WTC11 (cell line): ENCODE results near the gene BPHL. TPM values are rescaled to one million over a fixed set of nuclear protein-coding genes. Genes with fewer than 3 reads are reported as not detected.
A peak's percentile ranks its signal among the peaks of the same experiment; 100 is the strongest.

Experiments
- ATAC-seq: fragments of 200-7000 bp; cut with Tn5 transposase; 2 replicates; pipeline ENCODE4 v1.10.0; 2021; ENCODE audit warnings: mild to moderate bottlenecking, moderate library complexity
- CTCF ChIA-PET: fragments of 300-600 bp; sonication (Branson Sonifier 250); formaldehyde crosslinking; loops from one replicate; lab custom pipeline; 2021; ENCODE audit warnings: antibody characterized with exemption; lab: Charles Lee
- POLR2A ChIA-PET: fragments of 350-600 bp; sonication (Branson Sonifier 250); formaldehyde crosslinking; loops from one replicate; lab custom pipeline; 2021; ENCODE audit warnings: antibody characterized with exemption; lab: Charles Lee
- DNase-seq: peaks from one replicate; pipeline ENCODE4 v3.0.0; 2021; ENCODE audit warnings: low spot score
- H3K27ac Mint-ChIP-seq: 2 replicates; pipeline ENCODE4 v1.8.0; 2021; ENCODE audit warnings: mixed read lengths
- H3K27me3 Mint-ChIP-seq: 2 replicates; pipeline ENCODE4 v1.8.0; 2021; ENCODE audit warnings: low read depth, mild to moderate bottlenecking, moderate library complexity, mixed read lengths
- H3K36me3 Mint-ChIP-seq: 2 replicates; pipeline ENCODE4 v1.8.0; 2021; ENCODE audit warnings: mixed read lengths
- H3K4me1 Mint-ChIP-seq: 2 replicates; pipeline ENCODE4 v1.8.0; 2022; ENCODE audit warnings: mixed read lengths
- H3K4me3 Mint-ChIP-seq: 2 replicates; pipeline ENCODE4 v1.8.0; 2021; ENCODE audit warnings: mild to moderate bottlenecking, moderate library complexity, mixed read lengths
- H3K9me3 Mint-ChIP-seq: 2 replicates; pipeline ENCODE4 v1.8.0; 2021; ENCODE audit warnings: mixed read lengths
- ATF1 ChIP-seq: sonication (generic); formaldehyde crosslinking; IDR thresholded peaks from 2 replicates; pipeline ENCODE4 v1.8.1; 2023; ENCODE audit warnings: mild to moderate bottlenecking, moderate library complexity, missing genetic modification reagents
- CREB1 ChIP-seq: sonication (generic); formaldehyde crosslinking; IDR thresholded peaks from 2 replicates; pipeline ENCODE4 v1.8.0; 2023; ENCODE audit warnings: mild to moderate bottlenecking, missing genetic modification reagents
- ELF4 ChIP-seq: sonication (generic); formaldehyde crosslinking; IDR thresholded peaks from 2 replicates; pipeline ENCODE4 v1.8.1; 2022; ENCODE audit warnings: low read depth, mild to moderate bottlenecking, moderate library complexity, missing genetic modification reagents
- ESRRA ChIP-seq: sonication (generic); formaldehyde crosslinking; IDR thresholded peaks from 2 replicates; pipeline ENCODE4 v1.8.1; 2022; ENCODE audit warnings: mild to moderate bottlenecking, missing genetic modification reagents, borderline replicate concordance
- ETV6 ChIP-seq: sonication (generic); formaldehyde crosslinking; IDR thresholded peaks from 2 replicates; pipeline ENCODE4 v1.8.1; 2022; ENCODE audit warnings: mild to moderate bottlenecking, missing genetic modification reagents
- JAZF1 ChIP-seq: fragments of 250-450 bp; sonication (Bioruptor Pico); IDR thresholded peaks from 2 replicates; pipeline ENCODE4 v1.9.0; 2021; ENCODE audit warnings: moderate library complexity, mild to moderate bottlenecking, inconsistent platforms
- NFATC4 ChIP-seq: fragments of 250-450 bp; sonication (Bioruptor Pico); IDR thresholded peaks from 2 replicates; pipeline ENCODE4 v1.9.0; 2021; ENCODE audit warnings: mild to moderate bottlenecking
- NFE2L1 ChIP-seq: sonication (generic); formaldehyde crosslinking; IDR thresholded peaks from 2 replicates; pipeline ENCODE4 v1.8.1; 2023; ENCODE audit warnings: missing genetic modification reagents
- NR3C1 ChIP-seq: sonication (generic); formaldehyde crosslinking; conservative IDR thresholded peaks from 2 replicates; pipeline ENCODE4 v1.8.1; 2023; ENCODE audit warnings: low read depth, mild to moderate bottlenecking, missing genetic modification reagents
- RORB ChIP-seq: fragments of 250-450 bp; sonication (Bioruptor Pico); IDR thresholded peaks from 2 replicates; pipeline ENCODE4 v1.9.0; 2021; ENCODE audit warnings: mild to moderate bottlenecking
- SP1 ChIP-seq: sonication (generic); formaldehyde crosslinking; conservative IDR thresholded peaks from 2 replicates; pipeline ENCODE4 v1.8.1; 2022; ENCODE audit warnings: missing genetic modification reagents
- TEAD4 ChIP-seq: sonication (generic); formaldehyde crosslinking; IDR thresholded peaks from 2 replicates; pipeline ENCODE4 v1.8.0; 2022; ENCODE audit warnings: mild to moderate bottlenecking, missing genetic modification reagents
- TP53 ChIP-seq: sonication (generic); formaldehyde crosslinking; IDR thresholded peaks from 2 replicates; pipeline ENCODE4 v1.8.1; 2023; ENCODE audit warnings: mild to moderate bottlenecking, missing genetic modification reagents
- ZNF263 ChIP-seq: sonication (generic); formaldehyde crosslinking; IDR thresholded peaks from 2 replicates; pipeline ENCODE4 v1.8.1; 2022; ENCODE audit warnings: low read depth, mild to moderate bottlenecking, moderate library complexity, missing genetic modification reagents
- total RNA-seq: library from RNA; stranded (reverse); gene quantifications from 3 replicates; pipeline ENCODE4 v1.2.3, GENCODE V29; 2021
- TF ChIP-seq, protein P1 (sequence below): fragments of 250-450 bp; sonication (Bioruptor Pico); IDR thresholded peaks from 2 replicates; pipeline ENCODE4 v2.1.2; 2022; ENCODE audit warnings: mild to moderate bottlenecking, moderate library complexity
- TF ChIP-seq, protein P2 (sequence below): fragments of 250-450 bp; sonication (Bioruptor Pico); IDR thresholded peaks from 2 replicates; pipeline ENCODE4 v1.9.0; 2021; ENCODE audit warnings: mild to moderate bottlenecking
- TF ChIP-seq, protein P3 (sequence below): sonication (generic); formaldehyde crosslinking; IDR thresholded peaks from 2 replicates; pipeline ENCODE4 v1.8.0; 2022; ENCODE audit warnings: mild to moderate bottlenecking, missing genetic modification reagents
- TF ChIP-seq, protein P4 (sequence below): sonication (generic); formaldehyde crosslinking; IDR thresholded peaks from 2 replicates; pipeline ENCODE4 v1.8.1; 2023; ENCODE audit warnings: mild to moderate bottlenecking, missing genetic modification reagents
- TF ChIP-seq, protein P5 (sequence below): sonication (generic); formaldehyde crosslinking; IDR thresholded peaks from 2 replicates; pipeline ENCODE4 v1.8.1; 2023; ENCODE audit warnings: mild to moderate bottlenecking, missing genetic modification reagents, moderate library complexity
- TF ChIP-seq, protein P6 (sequence below): sonication (generic); formaldehyde crosslinking; IDR thresholded peaks from 2 replicates; pipeline ENCODE4 v1.8.1; 2023; ENCODE audit warnings: mild to moderate bottlenecking, missing genetic modification reagents, moderate library complexity

BPHL gene
- total RNA-seq, 1 experiment from 2014 or later, result 29.7 TPM

DNA sequence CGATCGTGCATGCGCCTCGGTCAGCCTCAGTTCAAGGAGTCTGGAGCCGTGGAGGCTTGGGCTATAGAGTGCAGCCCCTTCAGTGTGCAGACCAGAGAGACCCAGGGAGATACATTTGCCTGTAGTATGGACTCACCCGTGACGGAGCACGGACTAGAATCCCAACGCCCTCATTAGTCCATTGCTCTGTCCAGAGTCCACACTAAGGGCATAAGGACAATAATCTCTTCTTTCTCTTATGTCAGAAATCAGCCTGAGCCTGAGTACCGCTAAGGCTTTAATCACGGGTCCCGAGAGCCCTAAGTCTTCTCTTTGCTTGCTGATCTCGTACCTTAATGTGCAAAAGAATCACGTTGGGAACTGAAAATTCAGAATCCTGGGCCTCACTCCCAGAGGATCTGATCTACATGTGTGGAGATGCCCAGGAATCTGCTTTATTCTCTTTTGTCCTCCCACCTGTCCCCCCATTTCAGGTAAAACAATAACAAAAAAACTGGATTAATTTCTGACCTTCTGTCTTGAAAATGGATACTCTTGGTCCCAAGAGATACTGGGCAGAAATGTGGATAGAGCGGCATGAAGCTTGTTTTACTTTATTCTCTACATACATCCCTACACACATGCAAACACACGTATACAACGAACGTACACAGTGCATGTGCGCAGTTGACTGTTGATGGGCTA, 671 bp downstream of the BPHL start:
- POLR2A ChIA-PET, result no interaction called here
- ATAC-seq, result peak; percentile 27

DNA sequence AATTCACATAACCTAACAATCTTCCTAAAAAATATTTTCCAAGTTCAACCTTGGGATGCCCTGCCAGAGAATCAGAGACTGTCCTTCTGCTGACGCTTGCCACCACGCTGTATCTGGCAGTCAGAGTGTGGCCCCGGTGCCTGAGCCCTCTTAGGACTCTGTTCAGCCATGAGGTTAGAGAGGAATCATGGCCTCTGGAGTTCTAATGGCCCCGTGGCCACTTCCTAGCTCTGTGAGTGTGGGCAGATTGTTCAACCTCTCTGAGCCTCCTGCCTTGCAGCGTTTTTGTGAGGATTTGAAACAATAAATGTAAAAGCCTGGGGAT, 2.2 kb downstream of the BPHL start:
- POLR2A ChIA-PET, result no interaction called here
- H3K27ac Mint-ChIP-seq, result no peak overlapping the region
- H3K4me3 Mint-ChIP-seq, result no peak overlapping the region
- DNase-seq (no peak), ATAC-seq (no peak)
- peaks cover 5% of the 10 kb centered on the region for H3K36me3 Mint-ChIP-seq
- H3K27me3 Mint-ChIP-seq, result no peaks in the 10 kb centered on the region
- TF ChIP-seq NFATC4 (CRISPR knock-in tag) (no peak), JAZF1 (no peak), TP53 (CRISPR knock-in tag) (no peak)
- TF ChIP-seq, protein P1, sequence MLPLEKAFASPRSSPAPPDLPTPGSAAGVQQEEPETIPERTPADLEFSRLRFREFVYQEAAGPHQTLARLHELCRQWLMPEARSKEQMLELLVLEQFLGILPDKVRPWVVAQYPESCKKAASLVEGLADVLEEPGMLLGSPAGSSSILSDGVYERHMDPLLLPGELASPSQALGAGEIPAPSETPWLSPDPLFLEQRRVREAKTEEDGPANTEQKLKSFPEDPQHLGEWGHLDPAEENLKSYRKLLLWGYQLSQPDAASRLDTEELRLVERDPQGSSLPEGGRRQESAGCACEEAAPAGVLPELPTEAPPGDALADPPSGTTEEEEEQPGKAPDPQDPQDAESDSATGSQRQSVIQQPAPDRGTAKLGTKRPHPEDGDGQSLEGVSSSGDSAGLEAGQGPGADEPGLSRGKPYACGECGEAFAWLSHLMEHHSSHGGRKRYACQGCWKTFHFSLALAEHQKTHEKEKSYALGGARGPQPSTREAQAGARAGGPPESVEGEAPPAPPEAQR (CRISPR knock-in tag), result no peak
- no peaks in the 10 kb centered on the region for H3K9me3 Mint-ChIP-seq
- peaks cover 26% of the 10 kb centered on the region for H3K4me1 Mint-ChIP-seq
- CTCF ChIA-PET, result interaction anchor here (4.0 kb wide), 1 partner anchor 131 kb away, joined by 13 read pairs; no protein-coding TSS in a partner anchor

More for the DNA sequence above, 671 bp downstream of the BPHL start:
- peak overlapping the region; percentile 71 for H3K4me3 Mint-ChIP-seq
- H3K27ac Mint-ChIP-seq, result peak overlapping the region; percentile 15; the same call in 1 of the 2 replicates
- H3K36me3 Mint-ChIP-seq, result peaks cover 3% of the 10 kb centered on the region
- no peak for DNase-seq
- CTCF ChIA-PET, result interaction anchor here (1.0 to 4.0 kb wide), 4 partner anchors 8 to 273 kb away, joined by 3 to 13 read pairs (median 4); no protein-coding TSS in a partner anchor
- H3K9me3 Mint-ChIP-seq, result no peaks in the 10 kb centered on the region
- H3K27me3 Mint-ChIP-seq, result no peaks in the 10 kb centered on the region
- no peak for TF ChIP-seq RORB (CRISPR knock-in tag)
- peaks cover 26% of the 10 kb centered on the region for H3K4me1 Mint-ChIP-seq

DNA sequence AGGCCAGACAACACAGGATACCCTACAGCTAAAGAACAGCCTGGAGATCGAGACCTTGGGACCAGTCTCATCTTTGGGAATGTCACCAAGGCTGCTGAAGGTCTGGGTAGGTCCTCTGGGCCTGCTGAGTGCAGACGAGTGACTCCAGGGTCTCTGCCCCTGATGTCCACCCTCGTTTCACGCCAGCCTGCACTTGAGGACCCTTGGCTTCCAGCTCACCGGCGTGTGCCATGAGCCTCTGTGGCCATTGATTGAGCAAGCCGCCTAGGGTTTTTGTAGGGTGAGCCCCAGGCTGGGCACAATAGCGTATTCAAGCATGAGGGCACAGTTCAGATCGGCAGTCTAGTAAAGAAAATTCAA, 4.3 kb downstream of the BPHL start:
- ChIA-PET POLR2A (no interaction called here), CTCF (interaction anchor here (0.5 to 1.6 kb wide), 6 partner anchors 40 to 177 kb away, joined by 3 to 7 read pairs (median 4); partner anchors contain the start of gene PSMG4)
- no peaks in the 10 kb centered on the region for H3K9me3 Mint-ChIP-seq
- DNase-seq (no peak), ATAC-seq (no peak)
- TF ChIP-seq ZNF263 (CRISPR knock-in tag) (no peak), ATF1 (no peak)
- TF ChIP-seq, protein P2, sequence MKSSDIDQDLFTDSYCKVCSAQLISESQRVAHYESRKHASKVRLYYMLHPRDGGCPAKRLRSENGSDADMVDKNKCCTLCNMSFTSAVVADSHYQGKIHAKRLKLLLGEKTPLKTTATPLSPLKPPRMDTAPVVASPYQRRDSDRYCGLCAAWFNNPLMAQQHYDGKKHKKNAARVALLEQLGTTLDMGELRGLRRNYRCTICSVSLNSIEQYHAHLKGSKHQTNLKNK (CRISPR knock-in tag), result no peak
- peaks cover 11% of the 10 kb centered on the region for H3K36me3 Mint-ChIP-seq
- peaks cover 20% of the 10 kb centered on the region for H3K4me1 Mint-ChIP-seq
- H3K27me3 Mint-ChIP-seq, result no peaks in the 10 kb centered on the region
- H3K4me3 Mint-ChIP-seq, result no peak overlapping the region
- H3K27ac Mint-ChIP-seq, result peak overlapping the region; percentile 76; the same call in 1 of the 2 replicates

DNA sequence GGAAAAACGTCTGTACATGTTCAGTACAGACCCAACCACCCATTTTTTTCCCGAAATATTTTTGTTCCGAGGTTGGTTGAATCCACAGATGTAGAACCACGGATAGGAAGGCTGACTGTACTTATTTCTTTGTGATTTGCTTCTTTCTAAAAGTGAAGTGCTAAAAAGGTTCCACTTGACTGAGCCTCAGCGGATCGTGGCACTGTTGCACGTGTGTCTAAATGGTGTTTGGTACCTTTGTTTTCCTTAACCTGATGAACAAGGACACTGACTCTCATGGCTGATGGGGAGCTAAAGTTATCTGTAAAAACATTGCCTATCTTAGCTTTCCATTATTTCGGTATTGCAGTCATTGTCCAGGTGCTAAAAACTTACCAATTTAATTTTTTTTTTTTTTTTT, 6.2 kb downstream of the BPHL start:
- Mint-ChIP-seq H3K36me3 (peaks cover 24% of the 10 kb centered on the region), H3K27ac (no peak overlapping the region), H3K9me3 (no peaks in the 10 kb centered on the region), H3K27me3 (no peaks in the 10 kb centered on the region), H3K4me1 (peaks cover 12% of the 10 kb centered on the region; the same call in 1 of the 2 replicates), H3K4me3 (no peak overlapping the region)
- POLR2A ChIA-PET, result no interaction called here
- ATAC-seq (no peak), DNase-seq (no peak)
- CTCF ChIA-PET, result interaction anchor here (0.6 kb wide), 1 partner anchor 172 kb away, joined by 3 read pairs; no protein-coding TSS in a partner anchor
- TF ChIP-seq ETV6 (no peak), NFE2L1 (CRISPR knock-in tag) (no peak), SP1 (CRISPR knock-in tag) (no peak), TEAD4 (CRISPR knock-in tag) (no peak), CREB1 (CRISPR knock-in tag) (no peak), ZNF263 (CRISPR knock-in tag) (no peak), NR3C1 (CRISPR knock-in tag) (no peak), ELF4 (CRISPR knock-in tag) (no peak), ESRRA (CRISPR knock-in tag) (no peak), RORB (CRISPR knock-in tag) (no peak)
- TF ChIP-seq, protein P3, sequence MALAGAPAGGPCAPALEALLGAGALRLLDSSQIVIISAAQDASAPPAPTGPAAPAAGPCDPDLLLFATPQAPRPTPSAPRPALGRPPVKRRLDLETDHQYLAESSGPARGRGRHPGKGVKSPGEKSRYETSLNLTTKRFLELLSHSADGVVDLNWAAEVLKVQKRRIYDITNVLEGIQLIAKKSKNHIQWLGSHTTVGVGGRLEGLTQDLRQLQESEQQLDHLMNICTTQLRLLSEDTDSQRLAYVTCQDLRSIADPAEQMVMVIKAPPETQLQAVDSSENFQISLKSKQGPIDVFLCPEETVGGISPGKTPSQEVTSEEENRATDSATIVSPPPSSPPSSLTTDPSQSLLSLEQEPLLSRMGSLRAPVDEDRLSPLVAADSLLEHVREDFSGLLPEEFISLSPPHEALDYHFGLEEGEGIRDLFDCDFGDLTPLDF (CRISPR knock-in tag), result no peak
- TF ChIP-seq, protein P4, sequence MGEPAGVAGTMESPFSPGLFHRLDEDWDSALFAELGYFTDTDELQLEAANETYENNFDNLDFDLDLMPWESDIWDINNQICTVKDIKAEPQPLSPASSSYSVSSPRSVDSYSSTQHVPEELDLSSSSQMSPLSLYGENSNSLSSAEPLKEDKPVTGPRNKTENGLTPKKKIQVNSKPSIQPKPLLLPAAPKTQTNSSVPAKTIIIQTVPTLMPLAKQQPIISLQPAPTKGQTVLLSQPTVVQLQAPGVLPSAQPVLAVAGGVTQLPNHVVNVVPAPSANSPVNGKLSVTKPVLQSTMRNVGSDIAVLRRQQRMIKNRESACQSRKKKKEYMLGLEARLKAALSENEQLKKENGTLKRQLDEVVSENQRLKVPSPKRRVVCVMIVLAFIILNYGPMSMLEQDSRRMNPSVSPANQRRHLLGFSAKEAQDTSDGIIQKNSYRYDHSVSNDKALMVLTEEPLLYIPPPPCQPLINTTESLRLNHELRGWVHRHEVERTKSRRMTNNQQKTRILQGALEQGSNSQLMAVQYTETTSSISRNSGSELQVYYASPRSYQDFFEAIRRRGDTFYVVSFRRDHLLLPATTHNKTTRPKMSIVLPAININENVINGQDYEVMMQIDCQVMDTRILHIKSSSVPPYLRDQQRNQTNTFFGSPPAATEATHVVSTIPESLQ (CRISPR knock-in tag), result no peak
- TF ChIP-seq, protein P5, sequence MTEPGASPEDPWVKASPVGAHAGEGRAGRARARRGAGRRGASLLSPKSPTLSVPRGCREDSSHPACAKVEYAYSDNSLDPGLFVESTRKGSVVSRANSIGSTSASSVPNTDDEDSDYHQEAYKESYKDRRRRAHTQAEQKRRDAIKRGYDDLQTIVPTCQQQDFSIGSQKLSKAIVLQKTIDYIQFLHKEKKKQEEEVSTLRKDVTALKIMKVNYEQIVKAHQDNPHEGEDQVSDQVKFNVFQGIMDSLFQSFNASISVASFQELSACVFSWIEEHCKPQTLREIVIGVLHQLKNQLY, result no peak
- TF ChIP-seq, protein P6, sequence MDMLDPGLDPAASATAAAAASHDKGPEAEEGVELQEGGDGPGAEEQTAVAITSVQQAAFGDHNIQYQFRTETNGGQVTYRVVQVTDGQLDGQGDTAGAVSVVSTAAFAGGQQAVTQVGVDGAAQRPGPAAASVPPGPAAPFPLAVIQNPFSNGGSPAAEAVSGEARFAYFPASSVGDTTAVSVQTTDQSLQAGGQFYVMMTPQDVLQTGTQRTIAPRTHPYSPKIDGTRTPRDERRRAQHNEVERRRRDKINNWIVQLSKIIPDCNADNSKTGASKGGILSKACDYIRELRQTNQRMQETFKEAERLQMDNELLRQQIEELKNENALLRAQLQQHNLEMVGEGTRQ (CRISPR knock-in tag), result no peak
- TF ChIP-seq, protein P1 (CRISPR knock-in tag), result no peak
